HEK293 (cell line): ENCODE results near the gene PTGIR.

ENCODE experiments used
- CTCF ChIA-PET: fragments of 350-600 bp; formaldehyde crosslinking; extraction: SDS; loops from one replicate; lab custom pipeline; 2021; ENCODE audit warnings: antibody characterized with exemption; lab: Yijun Ruan, JAX
- POLR2A ChIA-PET: fragments of 300-600 bp; formaldehyde crosslinking; extraction: SDS; loops from one replicate; lab custom pipeline; 2020; ENCODE audit warnings: antibody characterized with exemption, inconsistent platforms; lab: Yijun Ruan, JAX
- H3K27ac ChIP-seq: fragments of 200-500 bp; sonication (Bioruptor generic); 2 replicates; pipeline ENCODE4 v1.5.1; 2014; ENCODE audit warnings: low read depth, low read length, control low read depth, inconsistent platforms; ENCODE audit errors: extremely low read depth
- H3K36me3 ChIP-seq, 2 experiments: fragments of 200-500 bp in 1 of 2; sonication (Bioruptor generic) in 1 of 2; 1 replicate in 1 of 2; 2 replicates in 1 of 2; pipeline ENCODE4 v1.5.1; 2014 to 2017; ENCODE audit warnings: inconsistent platforms in 2 of 2, low read length in 2 of 2; ENCODE audit not compliant: control insufficient read depth in 2 of 2, insufficient read depth in 1 of 2
- H3K4me1 ChIP-seq: fragments of 200-500 bp; sonication (Bioruptor generic); 2 replicates; pipeline ENCODE4 v1.5.1; 2014; ENCODE audit warnings: mild to moderate bottlenecking, low read length, inconsistent platforms; ENCODE audit not compliant: control insufficient read depth, insufficient read depth
- H3K4me3 ChIP-seq: 2 replicates; pipeline ENCODE4 v1.5.1; 2011; ENCODE audit warnings: low read depth, mild to moderate bottlenecking, control low read depth, low read length, moderate library complexity
- H3K9me3 ChIP-seq: fragments of 200-500 bp; sonication (Bioruptor generic); 2 replicates; pipeline ENCODE4 v1.5.1; 2014; ENCODE audit warnings: low read depth, low read length, inconsistent platforms; ENCODE audit not compliant: control insufficient read depth, insufficient read depth
- EGR2 ChIP-seq: fragments of 450-650 bp; formaldehyde crosslinking; IDR thresholded peaks from 2 replicates; pipeline ENCODE4 v1.5.1; 2016; ENCODE audit warnings: low read depth, missing biosample characterization, missing genetic modification characterization
- GLI4 ChIP-seq: fragments of 450-650 bp; formaldehyde crosslinking; IDR thresholded peaks from 2 replicates; pipeline ENCODE4 v1.5.1; 2016; ENCODE audit warnings: missing biosample characterization, missing genetic modification characterization
- IKZF3 ChIP-seq: fragments of 450-650 bp; IDR thresholded peaks from 2 replicates; pipeline ENCODE4 v1.5.0; 2018; ENCODE audit warnings: missing biosample characterization, mild to moderate bottlenecking, missing genetic modification characterization, moderate library complexity
- PRDM2 ChIP-seq: fragments of 450-650 bp; formaldehyde crosslinking; IDR thresholded peaks from 2 replicates; pipeline ENCODE4 v1.5.1; 2016; ENCODE audit warnings: missing biosample characterization, missing genetic modification characterization, borderline replicate concordance
- SETDB1 ChIP-seq: IDR thresholded peaks from one replicate; pipeline ENCODE4 v1.6.1; 2017; ENCODE audit warnings: mild to moderate bottlenecking, low read length, moderate library complexity, mixed read lengths; ENCODE audit not compliant: insufficient read length
- ZBTB10 ChIP-seq: fragments of 450-650 bp; formaldehyde crosslinking; IDR thresholded peaks from 2 replicates; pipeline ENCODE4 v1.5.1; 2016; ENCODE audit warnings: missing biosample characterization, missing genetic modification characterization
- ZBTB7A ChIP-seq: fragments of 450-650 bp; formaldehyde crosslinking; IDR thresholded peaks from 2 replicates; pipeline ENCODE4 v1.5.1; 2016; ENCODE audit warnings: low read depth, missing biosample characterization, missing genetic modification characterization
- ZFP3 ChIP-seq: fragments of 450-650 bp; formaldehyde crosslinking; IDR thresholded peaks from 2 replicates; pipeline ENCODE4 v1.5.1; 2016; ENCODE audit warnings: low read depth, missing biosample characterization, missing genetic modification characterization
- ZNF133 ChIP-seq: fragments of 450-650 bp; formaldehyde crosslinking; IDR thresholded peaks from 2 replicates; pipeline ENCODE4 v1.5.1; 2016; ENCODE audit warnings: missing biosample characterization, missing genetic modification characterization
- ZNF146 ChIP-seq: fragments of 450-650 bp; formaldehyde crosslinking; IDR thresholded peaks from 2 replicates; pipeline ENCODE4 v1.5.1; 2016; ENCODE audit warnings: missing biosample characterization, missing genetic modification characterization
- ZNF157 ChIP-seq: fragments of 450-650 bp; formaldehyde crosslinking; IDR thresholded peaks from 2 replicates; pipeline ENCODE4 v1.5.1; 2016; ENCODE audit warnings: missing biosample characterization, missing genetic modification characterization
- ZNF16 ChIP-seq: fragments of 450-650 bp; formaldehyde crosslinking; IDR thresholded peaks from 2 replicates; pipeline ENCODE4 v1.5.1; 2016; ENCODE audit warnings: low read depth, missing biosample characterization, missing genetic modification characterization
- ZNF19 ChIP-seq: fragments of 450-650 bp; formaldehyde crosslinking; IDR thresholded peaks from 2 replicates; pipeline ENCODE4; 2016; ENCODE audit warnings: missing biosample characterization, missing genetic modification characterization, low read depth
- ZNF335 ChIP-seq: fragments of 450-650 bp; formaldehyde crosslinking; conservative IDR thresholded peaks from 2 replicates; pipeline ENCODE4 v1.5.1; 2016; ENCODE audit warnings: missing biosample characterization, missing genetic modification characterization
- ZNF394 ChIP-seq: fragments of 450-650 bp; formaldehyde crosslinking; IDR thresholded peaks from 2 replicates; pipeline ENCODE4 v1.5.1; 2016; ENCODE audit warnings: missing biosample characterization, missing genetic modification characterization, mild to moderate bottlenecking, moderate library complexity, borderline replicate concordance
- ZNF398 ChIP-seq: fragments of 450-650 bp; formaldehyde crosslinking; IDR thresholded peaks from 2 replicates; pipeline ENCODE4 v1.5.1; 2017; ENCODE audit warnings: missing biosample characterization, missing genetic modification characterization
- ZNF423 ChIP-seq: fragments of 450-650 bp; formaldehyde crosslinking; IDR thresholded peaks from 2 replicates; pipeline ENCODE4 v1.5.1; 2016; ENCODE audit warnings: missing biosample characterization, missing genetic modification characterization
- ZNF433 ChIP-seq: fragments of 450-650 bp; formaldehyde crosslinking; IDR thresholded peaks from 2 replicates; pipeline ENCODE4 v1.5.1; 2016; ENCODE audit warnings: missing biosample characterization, missing genetic modification characterization, low read depth
- ZNF544 ChIP-seq: fragments of 450-650 bp; formaldehyde crosslinking; IDR thresholded peaks from 2 replicates; pipeline ENCODE4 v1.5.0; 2017; ENCODE audit warnings: missing biosample characterization, missing genetic modification characterization
- ZNF548 ChIP-seq: fragments of 450-650 bp; formaldehyde crosslinking; IDR thresholded peaks from 2 replicates; pipeline ENCODE4 v1.5.1; 2016; ENCODE audit warnings: missing biosample characterization, missing genetic modification characterization
- ZNF580 ChIP-seq: fragments of 450-650 bp; formaldehyde crosslinking; IDR thresholded peaks from 2 replicates; pipeline ENCODE4 v1.5.1; 2016; ENCODE audit warnings: missing biosample characterization, missing genetic modification characterization
- ZNF777 ChIP-seq: fragments of 450-650 bp; formaldehyde crosslinking; IDR thresholded peaks from 2 replicates; pipeline ENCODE4 v1.5.1; 2017; ENCODE audit warnings: missing biosample characterization, missing genetic modification characterization, borderline replicate concordance
- ZSCAN4 ChIP-seq: fragments of 450-650 bp; formaldehyde crosslinking; IDR thresholded peaks from 2 replicates; pipeline ENCODE4 v1.5.1; 2017; ENCODE audit warnings: missing biosample characterization, missing genetic modification characterization

The PTGIR gene

DNA sequence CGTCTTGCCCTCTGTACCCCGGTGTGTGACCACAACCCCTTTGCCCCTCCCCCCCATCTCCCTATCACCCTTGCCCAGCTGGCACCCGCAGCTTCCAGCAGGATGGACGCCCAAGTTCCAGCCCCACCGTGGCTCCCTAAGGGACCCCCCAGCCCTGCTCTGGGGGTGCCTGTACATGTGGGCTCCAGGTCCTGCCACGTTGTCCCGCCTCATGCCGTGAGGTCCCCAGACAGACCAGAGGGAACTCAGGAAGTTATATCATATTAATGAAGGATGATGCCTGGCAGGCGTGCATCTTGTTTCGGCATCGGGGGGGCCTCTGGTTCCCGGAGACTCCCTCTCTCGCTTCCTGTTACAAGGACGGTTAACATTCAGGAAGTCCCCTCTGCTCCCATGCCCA is 1.6 kb upstream of the PTGIR start (continued):
- TF ChIP-seq ZNF433 (tag by site-specific recombination) = no peak
- no peak for TF ChIP-seq ZBTB10 (tag by site-specific recombination)
- no peak for TF ChIP-seq ZSCAN4 (tag by site-specific recombination)
- TF ChIP-seq ZNF548 = no peak

DNA sequence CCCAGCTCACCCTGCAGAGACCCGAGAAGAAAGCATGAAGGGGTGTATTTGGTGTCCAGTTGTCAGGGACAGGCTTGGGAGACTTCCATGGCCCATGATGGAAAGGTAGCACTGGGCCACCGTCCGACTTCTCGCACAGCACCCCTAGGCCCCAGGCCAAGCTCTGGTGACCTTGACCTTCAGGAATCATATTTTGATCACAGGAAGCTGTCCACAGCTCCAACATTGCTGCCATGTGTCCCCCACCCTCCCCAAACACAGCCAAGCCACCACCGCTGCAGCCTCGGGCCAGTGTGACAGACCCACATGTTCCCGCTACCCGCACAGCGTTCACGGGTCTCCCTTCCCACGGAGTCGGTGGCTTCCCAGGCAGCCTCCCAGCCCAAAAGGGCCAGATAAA is 842 bp upstream of the PTGIR start:
- Histone ChIP-seq H3K4me3 (no peak overlapping the region), H3K4me1 (no peaks in the 10 kb centered on the region), H3K36me3 (no peaks in the 10 kb centered on the region), H3K27ac (no peak overlapping the region), H3K9me3 (no peaks in the 10 kb centered on the region)
- POLR2A ChIA-PET = interaction anchor here (1.3 kb wide), 1 partner anchor 19 kb away, joined by 3 read pairs; no protein-coding TSS in a partner anchor
- TF ChIP-seq SETDB1 (no peak), ZFP3 (no peak), ZNF157 (tag by site-specific recombination) (no peak), ZNF146 (tag by site-specific recombination) (no peak), GLI4 (tag by site-specific recombination) (no peak), ZNF398 (no peak), ZNF544 (tag by site-specific recombination) (no peak), EGR2 (tag by site-specific recombination) (no peak), ZNF394 (no peak), ZNF580 (tag by site-specific recombination) (no peak), ZNF16 (tag by site-specific recombination) (no peak), ZNF19 (tag by site-specific recombination) (no peak), PRDM2 (no peak), IKZF3 (tag by site-specific recombination) (no peak), ZNF133 (tag by site-specific recombination) (no peak), ZNF423 (tag by site-specific recombination) (no peak), ZNF335 (no peak), ZNF777 (tag by site-specific recombination) (no peak), ZBTB7A (tag by site-specific recombination) (no peak)
- CTCF ChIA-PET = interaction anchor here (0.6 to 2.5 kb wide), 5 partner anchors 9 to 79 kb away, joined by 3 to 12 read pairs (median 5); partner anchors contain the start of gene DACT3
